GM18951 (cell line): ENCODE data around the gene MIOX.
A peak's percentile ranks its signal among the peaks of the same experiment; 100 is the strongest.

ENCODE experiments used
- POLR2A ChIP-seq: IDR thresholded peaks from 4 replicates; pipeline ENCODE4 v1.6.1; 2011; ENCODE audit warnings: mild to moderate bottlenecking; ENCODE audit not compliant: insufficient read length, insufficient read depth; ENCODE audit errors: extremely low read depth
- in situ Hi-C: fragments of 300-500 bp; cut with MboI; formaldehyde crosslinking; loops from one replicate; pipeline ENCODE4 v1.12.0; 2022; ENCODE audit warnings: low sequenced_read_pairs, mixed read lengths, inconsistent platforms; ENCODE audit not compliant: unreplicated experiment

MIOX gene

GRCh38 chr22:50486561-50487289 lies at the start of gene MIOX:
MIOX (plus strand) TSS chr22:50486859; CDS start chr22:50486898, 39 bp downstream.
- in situ Hi-C loops = no loop called here
- TF ChIP-seq POLR2A = no peak

GRCh38 chr22:50437511-50438304 lies 49.0 kb upstream of the MIOX start:
- in situ Hi-C loops = no loop called here
- no peak for TF ChIP-seq POLR2A

- no peak for TF ChIP-seq POLR2A
- in situ Hi-C loops = no loop called here
Measured at GRCh38 chr22:50438305-50439275, 48.1 kb upstream of the MIOX start.

GRCh38 chr22:50439314-50439870 lies 47.3 kb upstream of the MIOX start:
- no peak for TF ChIP-seq POLR2A
- in situ Hi-C loops = no loop called here

GRCh38 chr22:50439871-50440331 lies 46.8 kb upstream of the MIOX start:
- in situ Hi-C loops = no loop called here
- TF ChIP-seq POLR2A = no peak

GRCh38 chr22:50440544-50441249 lies 46.0 kb upstream of the MIOX start:
- no peak for TF ChIP-seq POLR2A
- in situ Hi-C loops = no loop called here

GRCh38 chr22:50441428-50441993 lies 45.1 kb upstream of the MIOX start:
- TF ChIP-seq POLR2A = no peak
- in situ Hi-C loops = no loop called here

GRCh38 chr22:50443197-50443596 lies 43.5 kb upstream of the MIOX start:
- no peak for TF ChIP-seq POLR2A
- in situ Hi-C loops = no loop called here

- TF ChIP-seq POLR2A = peak; percentile 14
- in situ Hi-C loops = no loop called here
Measured at GRCh38 chr22:50443801-50444625, 42.6 kb upstream of the MIOX start.

GRCh38 chr22:50444663-50445062 lies 42.0 kb upstream of the MIOX start:
- in situ Hi-C loops = no loop called here
- no peak for TF ChIP-seq POLR2A
